Activated CD4-positive, alpha-beta T cell treated with anti-CD3 and anti-CD28 coated beads for 4 hours (primary cell): Measurements from ENCODE around the gene CD14.
A peak's percentile ranks its signal among the peaks of the same experiment; 100 is the strongest.
"Not testable (repeated sequence)": the region's sequence is repeated elsewhere in the genome, so short reads cannot be mapped to it uniquely, and the experiment has no call there.

ENCODE experiments used
- DNase-seq, 2 donors: peaks; one replicate each; pipeline ENCODE4 v3.0.0-alpha.2; 2020

Gene CD14

GRCh38 chr5:140633021-140633471, at the start of gene CD14:
CD14 (minus strand) TSS chr5:140633175; CDS start chr5:140633071, 104 bp downstream.
- DNase-seq, result peak; percentile 14 to 17

- no peak for DNase-seq
Measured at GRCh38 chr5:140678993-140679392, 46.0 kb upstream of the CD14 start.

GRCh38 chr5:140677947-140678346, 45.0 kb upstream of the CD14 start:
- DNase-seq, result no peak

- DNase-seq, result no peak
Measured at GRCh38 chr5:140674629-140675028, 41.7 kb upstream of the CD14 start.

- no peak for DNase-seq
Measured at GRCh38 chr5:140674211-140674610, 41.2 kb upstream of the CD14 start.

GRCh38 chr5:140673187-140673976, 40.4 kb upstream of the CD14 start, which contains the start of gene DND1:
DND1 (minus strand) TSS chr5:140673576; CDS start chr5:140673542, 34 bp downstream.
- DNase-seq, result no peak

- DNase-seq, result no peak
Measured at GRCh38 chr5:140672455-140673186, 39.6 kb upstream of the CD14 start.

GRCh38 chr5:140671472-140672125, 38.6 kb upstream of the CD14 start:
- no peak for DNase-seq

- not testable (repeated sequence) for DNase-seq
Measured at GRCh38 chr5:140671035-140671434, 38.1 kb upstream of the CD14 start.

- peak; percentile 94 to 95 for DNase-seq
Measured at GRCh38 chr5:140664359-140665119, 31.6 kb upstream of the CD14 start, which contains the start of gene WDR55. WDR55 (plus strand) TSS chr5:140664904; CDS start chr5:140664913, 9 bp downstream.

- no peak for DNase-seq
Measured at GRCh38 chr5:140664030-140664358, 31.0 kb upstream of the CD14 start.

GRCh38 chr5:140660371-140660770, 27.4 kb upstream of the CD14 start:
- not testable (repeated sequence) for DNase-seq

- no peak for DNase-seq
Measured at GRCh38 chr5:140658870-140659269, 25.9 kb upstream of the CD14 start.

GRCh38 chr5:140647042-140647419, 14.1 kb upstream of the CD14 start:
- no peak for DNase-seq

- no peak for DNase-seq
Measured at GRCh38 chr5:140642718-140643117, 9.7 kb upstream of the CD14 start.

- no peak for DNase-seq
Measured at GRCh38 chr5:140641716-140642115, 8.7 kb upstream of the CD14 start.

GRCh38 chr5:140639148-140639981, 6.4 kb upstream of the CD14 start, which contains the start of gene TMCO6:
TMCO6 (plus strand) TSS chr5:140639451; CDS start chr5:140639528, 77 bp downstream.
- DNase-seq, result peak; percentile 98

- not testable (repeated sequence) for DNase-seq
Measured at GRCh38 chr5:140638898-140639147, 5.8 kb upstream of the CD14 start.

- DNase-seq, result no peak
Measured at GRCh38 chr5:140637371-140638100, 4.6 kb upstream of the CD14 start.

GRCh38 chr5:140635291-140636257, 2.6 kb upstream of the CD14 start:
- DNase-seq, result no peak
